ENCODE measurements around the gene OPTC. TPM values are rescaled to one million over a fixed set of nuclear protein-coding genes. Genes with fewer than 3 reads are reported as not detected.
A peak's percentile ranks its signal among the peaks of the same experiment; 100 is the strongest.

The OPTC gene
- total RNA-seq, 1 experiment from 2014 or later: not detected

DNA sequence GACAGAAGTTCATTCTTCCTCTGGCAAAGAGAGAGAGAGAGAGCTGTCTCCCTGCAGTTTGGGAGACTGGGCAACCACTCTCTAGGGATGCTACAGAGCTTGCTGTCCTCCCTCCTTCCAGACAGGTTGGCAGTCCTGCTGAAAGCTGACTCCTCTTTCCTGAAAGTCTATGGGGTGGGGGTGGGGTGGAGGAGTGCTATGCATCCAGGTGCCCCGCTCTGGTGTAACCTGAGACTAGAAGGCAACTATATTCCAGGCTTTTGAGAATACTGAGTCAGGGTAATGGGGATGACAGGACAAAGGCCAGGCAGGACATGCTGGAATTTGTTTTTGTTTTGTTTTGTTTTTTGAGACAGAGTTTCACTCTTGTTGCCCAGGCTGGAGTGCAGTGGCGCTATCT, 55.4 kb downstream of the OPTC start:
- Histone ChIP-seq H3K27ac (ENCODE audit: low read depth, low read length) (no peak overlapping the region), H3K27me3 (ENCODE audit: insufficient read depth, low read length) (no peaks in the 10 kb centered on the region), H3K4me2 (ENCODE audit: low read length) (peak overlapping the region; percentile 40), H2AFZ (ENCODE audit: low read depth, low read length, poor library complexity, severe bottlenecking) (no peak overlapping the region), H3K9me2 (ENCODE audit: insufficient read depth) (no peaks in the 10 kb centered on the region), H3K36me3 (ENCODE audit: control insufficient read depth in 1 of 2, insufficient read depth in 2 of 2, low read length in 2 of 2) (no peaks in the 10 kb centered on the region), H3K4me3 (replicated peaks in 1 of 2; ENCODE audit: low read depth in 1 of 2, low read length in 2 of 2) (no peak overlapping the region), H3K9ac (ENCODE audit: low read length) (no peak overlapping the region), H4K20me1 (ENCODE audit: insufficient read depth) (no peaks in the 10 kb centered on the region), H3K9me3 (ENCODE audit: control insufficient read depth in 1 of 2, insufficient read depth in 1 of 2, low read depth in 1 of 2, low read length in 2 of 2) (no peaks in the 10 kb centered on the region), H3K79me2 (ENCODE audit: insufficient read depth, low read length) (no peaks in the 10 kb centered on the region), H3K4me1 (ENCODE audit: control insufficient read depth in 1 of 2, insufficient read depth in 2 of 2, low read length in 2 of 2) (peaks cover 7 to 13% of the 10 kb centered on the region in 2 experiments)
- DNase-seq (ENCODE audit: low read depth, low spot score): no peak
- POLR2A ChIA-PET: interaction anchor here (0.6 kb wide), 1 partner anchor 746 kb away, joined by 4 read pairs; no protein-coding TSS in a partner anchor
- TF ChIP-seq YY1 (IDR thresholded peaks at IDR 0.05; ENCODE audit: extremely low read depth, insufficient replicate concordance, low read depth, low read length) (no peak), EZH2phosphoT487 (IDR thresholded peaks at IDR 0.05; ENCODE audit: borderline replicate concordance) (no peak), POLR2AphosphoS5 (IDR thresholded peaks at IDR 0.05; ENCODE audit: low read depth, low read length) (no peak), TCF7L2 (IDR thresholded peaks at IDR 0.05; ENCODE audit: borderline replicate concordance, extremely low read depth, insufficient read depth, insufficient read length) (no peak), SRF (IDR thresholded peaks at IDR 0.05; ENCODE audit: low read depth) (no peak)
- TF ChIP-seq, protein P1, sequence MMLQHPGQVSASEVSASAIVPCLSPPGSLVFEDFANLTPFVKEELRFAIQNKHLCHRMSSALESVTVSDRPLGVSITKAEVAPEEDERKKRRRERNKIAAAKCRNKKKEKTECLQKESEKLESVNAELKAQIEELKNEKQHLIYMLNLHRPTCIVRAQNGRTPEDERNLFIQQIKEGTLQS (IDR thresholded peaks at IDR 0.05): no peak
- ATAC-seq: peak; percentile 73
- BruUV-seq (replicated peaks): no TSS peak
- RAD21 ChIA-PET (ENCODE audit: low non-redundant PET in 1 of 2, low total read pairs in 2 of 2, uncharacterized antibody in 2 of 2, unreplicated experiment in 2 of 2): no interaction called here
- CTCF ChIA-PET: no interaction called here
- intact Hi-C loops (cut with micrococcal nuclease): no loop called here

DNA sequence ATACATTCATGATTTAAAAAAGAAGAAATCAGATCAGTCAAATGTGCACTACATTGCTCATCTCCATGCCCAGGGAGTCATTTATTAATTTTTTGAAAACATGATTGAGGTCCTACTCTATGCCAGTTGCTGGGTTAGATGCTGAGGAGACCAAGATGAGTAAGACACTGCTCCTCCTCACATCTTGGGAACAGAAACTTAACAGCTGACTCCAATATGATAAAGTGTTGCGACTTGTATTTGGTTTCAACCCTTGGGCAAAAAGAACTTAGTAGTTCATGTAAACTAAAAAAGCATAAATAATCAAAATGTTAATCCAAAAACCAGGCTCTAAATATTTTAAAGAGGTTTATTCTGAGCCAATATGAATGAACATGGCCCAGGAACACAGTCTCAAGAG, 56.9 kb downstream of the OPTC start:
- POLR2A ChIA-PET: no interaction called here
- H3K4me1 ChIP-seq (ENCODE audit: control insufficient read depth in 1 of 2, insufficient read depth in 2 of 2, low read length in 2 of 2): peaks cover 7 to 13% of the 10 kb centered on the region in 2 experiments
- no peaks in the 10 kb centered on the region for H4K20me1 ChIP-seq (ENCODE audit: insufficient read depth)
- H3K9me3 ChIP-seq (ENCODE audit: control insufficient read depth in 1 of 2, insufficient read depth in 1 of 2, low read depth in 1 of 2, low read length in 2 of 2): no peaks in the 10 kb centered on the region
- no peak overlapping the region for H3K27ac ChIP-seq (ENCODE audit: low read depth, low read length)
- no peak for DNase-seq (ENCODE audit: low read depth, low spot score)
- RAD21 ChIA-PET (ENCODE audit: low non-redundant PET in 1 of 2, low total read pairs in 2 of 2, uncharacterized antibody in 2 of 2, unreplicated experiment in 2 of 2): no interaction called here
- H3K36me3 ChIP-seq (ENCODE audit: control insufficient read depth in 1 of 2, insufficient read depth in 2 of 2, low read length in 2 of 2): no peaks in the 10 kb centered on the region
- intact Hi-C loops (cut with micrococcal nuclease): no loop called here
- CTCF ChIA-PET: no interaction called here
- H3K9me2 ChIP-seq (ENCODE audit: insufficient read depth): no peaks in the 10 kb centered on the region
- no peaks in the 10 kb centered on the region for H3K79me2 ChIP-seq (ENCODE audit: insufficient read depth, low read length)
- no TSS peak for BruUV-seq (replicated peaks)
- no peaks in the 10 kb centered on the region for H3K27me3 ChIP-seq (ENCODE audit: insufficient read depth, low read length)
- TF ChIP-seq JUND (IDR thresholded peaks at IDR 0.05): no peak
- TF ChIP-seq POLR2A (IDR thresholded peaks at IDR 0.05; ENCODE audit: borderline replicate concordance, extremely low read depth, insufficient read depth, insufficient read length): no peak
- no peak for TF ChIP-seq EZH2 (IDR thresholded peaks at IDR 0.05)
- no peak for TF ChIP-seq EGR1 (IDR thresholded peaks at IDR 0.05; ENCODE audit: low read depth)
- no peak for TF ChIP-seq YY1 (IDR thresholded peaks at IDR 0.05; ENCODE audit: extremely low read depth, insufficient replicate concordance, low read depth, low read length)
- TF ChIP-seq ZFX (IDR thresholded peaks at IDR 0.05): no peak
- no peak for TF ChIP-seq TCF7L2 (IDR thresholded peaks at IDR 0.05; ENCODE audit: borderline replicate concordance, extremely low read depth, insufficient read depth, insufficient read length)
- TF ChIP-seq FOSL1 (IDR thresholded peaks at IDR 0.05; ENCODE audit: low read depth): no peak
- TF ChIP-seq EZH2phosphoT487 (IDR thresholded peaks at IDR 0.05; ENCODE audit: borderline replicate concordance): no peak
- no peak for TF ChIP-seq CEBPB (IDR thresholded peaks at IDR 0.05; ENCODE audit: low read depth)
- H2AFZ ChIP-seq (ENCODE audit: low read depth, low read length, poor library complexity, severe bottlenecking): no peak overlapping the region
- ATAC-seq: no peak
- no peak overlapping the region for H3K4me3 ChIP-seq (replicated peaks in 1 of 2; ENCODE audit: low read depth in 1 of 2, low read length in 2 of 2)
- no peak overlapping the region for H3K9ac ChIP-seq (ENCODE audit: low read length)
- no peak overlapping the region for H3K4me2 ChIP-seq (ENCODE audit: low read length)
